Neuron (in vitro differentiated cells): Measurements from ENCODE around the gene HSPB8.

Experiments
- H2AFZ ChIP-seq: one replicate; pipeline ENCODE4 v1.6.1; 2013; ENCODE audit warnings: low read depth, mild to moderate bottlenecking, inconsistent platforms, low read length, moderate library complexity
- H3K27me3 ChIP-seq: one replicate; pipeline ENCODE4 v1.6.1; 2013; ENCODE audit warnings: low read length; ENCODE audit not compliant: insufficient read depth
- H3K36me3 ChIP-seq: one replicate; pipeline ENCODE4 v1.6.1; 2013; ENCODE audit warnings: low read length; ENCODE audit not compliant: insufficient read depth
- H3K4me1 ChIP-seq: one replicate; pipeline ENCODE4 v1.6.1; 2013; ENCODE audit warnings: low read length; ENCODE audit not compliant: insufficient read depth
- H3K4me3 ChIP-seq: 2 replicates; pipeline ENCODE4 v1.5.1; 2013; ENCODE audit warnings: mild to moderate bottlenecking, low read length, moderate library complexity
- H3K9me3 ChIP-seq: one replicate; pipeline ENCODE4 v1.6.1; 2013; ENCODE audit warnings: low read length

Gene HSPB8, protein sequence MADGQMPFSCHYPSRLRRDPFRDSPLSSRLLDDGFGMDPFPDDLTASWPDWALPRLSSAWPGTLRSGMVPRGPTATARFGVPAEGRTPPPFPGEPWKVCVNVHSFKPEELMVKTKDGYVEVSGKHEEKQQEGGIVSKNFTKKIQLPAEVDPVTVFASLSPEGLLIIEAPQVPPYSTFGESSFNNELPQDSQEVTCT

DNA sequence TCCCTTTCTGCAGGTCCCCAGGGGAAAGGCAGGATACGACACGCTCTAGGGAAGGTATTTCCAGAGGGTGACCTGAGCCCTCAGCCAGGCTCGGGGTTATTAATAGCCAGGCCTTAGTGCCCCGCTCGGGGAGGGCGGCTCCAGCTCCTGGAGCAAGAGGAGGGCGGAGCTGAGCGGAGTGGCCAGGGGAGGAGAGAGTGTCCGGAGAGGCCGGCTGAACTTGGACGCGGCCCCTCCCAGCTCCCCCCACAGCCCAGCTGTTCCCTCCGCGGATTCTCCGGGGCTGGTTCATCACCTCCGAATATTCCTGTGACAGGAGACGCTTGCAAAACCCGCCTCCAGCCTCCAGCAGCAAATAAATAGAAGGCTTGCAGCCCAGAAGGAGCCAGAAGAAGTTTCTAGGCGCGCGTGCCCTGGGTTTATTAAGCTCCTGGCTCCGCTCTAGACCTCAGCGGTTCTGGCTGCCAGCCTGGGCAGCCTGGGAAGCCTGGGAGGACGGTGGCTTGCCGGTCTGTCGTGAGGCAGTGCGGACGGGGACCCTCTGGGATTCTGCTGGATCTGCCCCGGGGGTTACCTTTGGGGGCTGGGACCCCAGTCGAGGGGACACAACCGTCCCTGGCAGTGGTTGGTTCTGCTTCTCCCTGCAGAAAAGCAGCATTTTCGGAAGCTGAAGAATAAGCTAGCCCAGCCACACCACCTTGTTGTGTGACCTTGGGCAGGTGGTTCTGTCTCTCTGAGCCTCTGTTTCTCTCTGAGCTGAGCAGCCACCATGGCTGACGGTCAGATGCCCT lies at the start of gene HSPB8:
Gene HSPB8, plus strand, starts transcription at position 388 of the 791 bp plus-strand sequence. Its CDS starts 382 bp downstream, at position 770.
- no peak within 1 kb of the TSS for H2AFZ ChIP-seq
- H3K4me1 ChIP-seq, result no peaks in the 10 kb centered on the region
- no peaks in the 10 kb centered on the region for H3K36me3 ChIP-seq
- H3K4me3 ChIP-seq, result no peak within 1 kb of the TSS
- peaks cover 9% of the 10 kb centered on the region for H3K27me3 ChIP-seq
- H3K9me3 ChIP-seq, result no peaks in the 10 kb centered on the region

DNA sequence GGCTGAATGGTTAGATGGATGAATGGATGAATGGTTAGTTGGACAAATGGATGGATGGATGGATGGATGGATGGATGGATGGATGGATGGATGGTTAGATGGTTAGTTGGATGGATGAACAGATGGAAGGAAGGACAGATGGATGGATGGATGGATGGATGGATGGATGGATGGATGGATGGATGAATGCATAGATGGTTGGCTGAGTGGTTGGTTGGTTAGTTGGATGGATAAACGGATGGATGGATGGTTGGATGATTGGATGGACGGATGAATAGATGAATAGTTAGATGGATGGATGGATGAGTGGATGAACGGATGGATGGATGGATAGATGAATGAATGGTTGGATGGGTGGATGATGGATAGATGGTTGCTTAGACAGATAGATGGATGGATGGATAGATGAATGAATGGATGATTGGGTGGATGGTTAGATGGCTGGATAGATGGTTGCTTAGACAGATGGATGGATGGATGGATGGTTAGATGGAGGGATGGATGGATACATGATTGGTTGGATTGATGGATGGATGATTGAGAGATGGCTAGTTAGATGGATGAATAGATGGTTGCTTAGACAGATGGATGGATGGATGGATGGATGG lies 48.8 kb upstream of the HSPB8 start:
- Histone ChIP-seq H3K4me1 (no peaks in the 10 kb centered on the region), H3K4me3 (no peak overlapping the region), H3K36me3 (peaks cover 2% of the 10 kb centered on the region), H3K27me3 (no peaks in the 10 kb centered on the region), H3K9me3 (no peaks in the 10 kb centered on the region), H2AFZ (no peak overlapping the region)

DNA sequence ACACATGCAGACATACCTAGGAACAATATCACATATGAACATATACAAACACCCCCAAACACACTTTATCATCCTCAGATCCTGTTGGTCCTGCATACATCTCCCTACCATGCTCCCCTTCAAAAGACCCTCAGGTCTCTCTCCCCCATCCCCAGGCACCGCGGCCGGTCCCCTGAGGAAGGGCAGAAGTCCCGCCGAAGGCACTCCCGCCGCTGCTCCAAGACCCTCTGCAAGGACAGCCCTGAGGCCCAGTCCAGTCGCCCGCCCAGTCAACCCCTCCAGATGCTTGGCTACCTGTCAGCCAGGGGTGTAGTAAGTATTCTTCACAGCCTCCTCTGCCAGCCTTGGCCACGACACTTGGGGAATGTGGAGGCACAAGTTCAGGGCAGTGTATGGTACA lies 48.2 kb upstream of the HSPB8 start:
- Histone ChIP-seq H3K4me1 (no peaks in the 10 kb centered on the region), H3K36me3 (peaks cover 2% of the 10 kb centered on the region), H3K9me3 (no peaks in the 10 kb centered on the region), H2AFZ (no peak overlapping the region), H3K27me3 (no peaks in the 10 kb centered on the region), H3K4me3 (no peak overlapping the region)

DNA sequence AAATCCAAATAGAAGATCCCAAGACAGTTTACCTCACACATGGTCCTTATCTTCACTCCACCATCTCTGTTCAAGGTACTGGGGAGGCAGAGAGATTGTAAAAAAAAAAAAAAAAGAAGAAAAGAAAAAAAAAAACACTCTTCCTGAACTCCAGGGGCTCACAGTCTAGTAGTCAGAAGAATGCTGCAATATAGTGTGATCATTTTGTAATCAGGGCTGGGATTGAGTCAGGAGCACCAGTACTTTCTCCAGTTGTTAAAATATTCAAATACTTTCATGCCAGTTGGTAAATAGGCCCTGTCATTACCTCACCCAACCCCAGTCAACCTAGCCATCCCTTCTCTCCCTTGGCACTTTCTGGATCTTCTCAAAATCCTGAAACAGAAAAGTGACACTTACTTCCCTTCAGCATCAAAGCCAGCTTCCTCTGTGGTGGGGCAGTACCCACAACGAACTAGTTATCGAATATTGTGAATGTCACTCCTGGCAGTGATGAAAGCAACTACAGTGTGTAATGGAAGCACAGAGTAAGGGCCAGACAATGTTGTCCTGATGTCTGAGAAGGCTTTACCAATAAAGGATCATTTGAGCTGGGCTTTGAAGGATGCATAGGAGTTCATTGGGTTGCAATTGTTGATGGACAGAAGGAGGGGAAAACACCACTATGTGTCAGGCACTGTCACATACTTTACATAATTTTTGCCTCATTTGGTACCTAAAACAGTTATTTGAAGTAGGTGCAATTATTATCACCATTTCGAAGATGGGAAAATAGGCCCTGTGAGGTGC lies 44.3 kb upstream of the HSPB8 start:
- H3K27me3 ChIP-seq, result no peaks in the 10 kb centered on the region
- peaks cover 2% of the 10 kb centered on the region for H3K36me3 ChIP-seq
- H3K4me3 ChIP-seq, result no peak overlapping the region
- H2AFZ ChIP-seq, result no peak overlapping the region
- no peaks in the 10 kb centered on the region for H3K9me3 ChIP-seq
- H3K4me1 ChIP-seq, result no peaks in the 10 kb centered on the region

DNA sequence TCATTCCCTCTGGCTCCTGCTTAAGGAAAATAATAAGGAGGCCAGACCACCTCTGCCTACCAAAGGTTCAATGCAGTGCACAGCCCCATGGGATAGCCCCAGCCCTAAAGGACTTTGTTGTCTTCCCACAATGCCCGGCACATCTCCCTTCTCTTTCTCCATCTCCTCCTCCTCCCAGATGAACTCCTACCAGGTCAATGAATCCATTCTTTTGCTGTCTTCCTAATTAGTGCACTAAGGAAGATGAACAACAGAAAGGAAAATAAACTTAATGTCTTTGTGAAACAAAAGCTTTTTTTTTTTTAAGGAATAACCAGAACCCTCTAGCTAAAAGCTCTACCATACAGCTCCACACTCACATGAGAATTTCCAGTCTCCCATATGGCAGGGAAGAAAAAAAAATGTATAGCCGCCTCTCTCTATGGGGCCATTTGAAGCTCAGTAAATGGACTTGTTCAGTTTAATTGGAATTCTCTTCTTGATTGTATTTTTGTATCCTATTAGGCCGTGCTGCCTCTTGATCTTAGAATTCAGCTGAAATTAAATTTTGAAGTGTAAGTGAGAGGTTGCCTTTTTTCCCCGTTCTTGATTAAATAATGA lies 41.8 kb upstream of the HSPB8 start:
- H3K4me3 ChIP-seq, result no peak overlapping the region
- H3K27me3 ChIP-seq, result no peaks in the 10 kb centered on the region
- no peak overlapping the region for H2AFZ ChIP-seq
- no peaks in the 10 kb centered on the region for H3K4me1 ChIP-seq
- H3K36me3 ChIP-seq, result no peaks in the 10 kb centered on the region
- no peaks in the 10 kb centered on the region for H3K9me3 ChIP-seq

DNA sequence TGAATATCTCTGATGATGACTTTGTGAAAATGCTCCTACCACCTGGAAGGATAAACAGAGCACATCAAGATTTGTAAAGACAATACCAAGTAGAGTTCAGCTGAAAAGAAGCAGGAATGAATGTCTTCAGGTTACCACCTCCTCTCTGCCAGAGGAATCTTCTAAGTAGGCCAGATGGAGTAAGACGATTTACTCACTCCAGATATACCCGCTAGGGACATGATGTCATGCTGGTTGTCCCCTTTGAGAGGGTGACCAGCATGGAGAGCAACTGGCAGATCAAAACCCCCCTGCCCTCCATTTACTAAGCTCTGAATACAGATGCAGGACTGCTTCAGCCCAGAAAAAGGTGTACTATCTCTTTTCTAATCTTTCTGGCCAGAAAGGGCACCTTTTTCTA lies 39.3 kb upstream of the HSPB8 start:
- Histone ChIP-seq H3K36me3 (no peaks in the 10 kb centered on the region), H3K4me1 (no peaks in the 10 kb centered on the region), H3K9me3 (no peaks in the 10 kb centered on the region), H3K4me3 (no peak overlapping the region), H2AFZ (no peak overlapping the region), H3K27me3 (no peaks in the 10 kb centered on the region)

DNA sequence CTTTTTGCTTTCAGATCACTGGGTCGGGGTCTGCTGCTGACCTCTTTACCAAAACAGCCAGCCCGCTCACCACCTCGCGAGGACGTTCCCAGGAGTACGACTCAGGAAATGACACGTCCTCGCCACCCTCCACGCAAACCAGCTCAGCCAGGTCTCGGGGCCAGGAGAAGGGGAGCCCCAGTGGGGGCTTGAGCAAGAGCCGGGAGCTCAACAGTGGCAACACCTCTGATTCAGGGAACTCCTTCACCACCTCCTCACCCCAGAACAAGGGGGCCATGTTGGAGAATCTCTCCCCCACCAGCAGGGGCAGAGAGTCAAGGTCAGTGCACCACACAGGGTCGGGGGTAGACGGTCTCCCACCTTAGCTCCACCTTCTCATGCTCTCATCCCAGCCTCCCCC lies 33.4 kb upstream of the HSPB8 start:
- H3K9me3 ChIP-seq, result no peaks in the 10 kb centered on the region
- H3K27me3 ChIP-seq, result no peaks in the 10 kb centered on the region
- no peak overlapping the region for H3K4me3 ChIP-seq
- H2AFZ ChIP-seq, result no peak overlapping the region
- H3K4me1 ChIP-seq, result no peaks in the 10 kb centered on the region
- no peaks in the 10 kb centered on the region for H3K36me3 ChIP-seq

DNA sequence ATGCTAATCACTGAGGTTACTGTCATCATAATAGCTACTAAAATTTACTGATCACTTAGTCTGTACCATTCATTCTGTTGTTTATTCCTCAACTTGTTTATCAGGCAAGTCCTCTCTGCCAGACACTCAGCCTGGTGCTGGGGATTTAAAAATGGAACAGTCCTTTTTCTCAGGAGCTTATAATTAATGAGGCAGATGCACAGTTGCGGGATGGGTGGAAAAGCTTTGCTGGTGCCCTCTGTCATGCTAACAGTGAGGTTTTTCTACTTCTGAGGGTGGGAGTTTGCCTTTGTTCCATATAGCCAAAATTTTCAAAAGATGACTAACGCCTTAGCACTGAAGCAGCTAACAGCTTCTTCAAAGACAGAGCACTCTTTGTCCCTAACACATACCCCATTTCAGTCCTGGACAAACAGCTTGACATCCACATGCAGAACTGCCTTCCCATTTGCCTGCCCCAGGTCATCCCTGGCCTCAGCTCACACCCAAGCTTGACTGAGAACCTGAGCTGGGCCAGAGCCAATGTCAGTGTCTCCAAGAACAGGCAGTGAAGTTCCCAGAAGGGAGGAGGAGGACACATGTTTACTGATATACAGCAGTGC lies 30.8 kb upstream of the HSPB8 start:
- Histone ChIP-seq H3K4me3 (no peak overlapping the region), H3K27me3 (no peaks in the 10 kb centered on the region), H3K4me1 (no peaks in the 10 kb centered on the region), H2AFZ (no peak overlapping the region), H3K9me3 (no peaks in the 10 kb centered on the region), H3K36me3 (no peaks in the 10 kb centered on the region)

DNA sequence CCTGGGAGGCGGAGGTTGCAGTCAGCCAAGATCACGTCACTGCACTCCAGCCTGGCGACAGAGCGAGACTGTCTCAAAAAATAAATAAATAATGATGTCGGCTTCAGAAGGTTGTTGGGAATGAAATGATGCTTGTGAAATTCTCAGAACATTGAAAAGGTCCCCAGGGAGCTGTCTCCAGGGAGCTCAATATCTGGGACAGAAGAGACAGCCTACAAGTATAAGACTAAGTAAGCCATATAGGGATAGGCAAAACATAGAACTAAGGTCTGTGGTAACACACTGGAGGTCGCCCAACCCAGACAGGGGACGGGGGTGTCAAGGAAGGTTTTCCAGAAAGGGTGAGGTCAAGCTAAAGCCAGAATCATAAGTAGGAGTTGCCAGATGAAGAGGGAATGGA lies 29.5 kb upstream of the HSPB8 start:
- no peaks in the 10 kb centered on the region for H3K27me3 ChIP-seq
- H3K4me3 ChIP-seq, result no peak overlapping the region
- no peaks in the 10 kb centered on the region for H3K4me1 ChIP-seq
- no peaks in the 10 kb centered on the region for H3K9me3 ChIP-seq
- no peaks in the 10 kb centered on the region for H3K36me3 ChIP-seq
- no peak overlapping the region for H2AFZ ChIP-seq

DNA sequence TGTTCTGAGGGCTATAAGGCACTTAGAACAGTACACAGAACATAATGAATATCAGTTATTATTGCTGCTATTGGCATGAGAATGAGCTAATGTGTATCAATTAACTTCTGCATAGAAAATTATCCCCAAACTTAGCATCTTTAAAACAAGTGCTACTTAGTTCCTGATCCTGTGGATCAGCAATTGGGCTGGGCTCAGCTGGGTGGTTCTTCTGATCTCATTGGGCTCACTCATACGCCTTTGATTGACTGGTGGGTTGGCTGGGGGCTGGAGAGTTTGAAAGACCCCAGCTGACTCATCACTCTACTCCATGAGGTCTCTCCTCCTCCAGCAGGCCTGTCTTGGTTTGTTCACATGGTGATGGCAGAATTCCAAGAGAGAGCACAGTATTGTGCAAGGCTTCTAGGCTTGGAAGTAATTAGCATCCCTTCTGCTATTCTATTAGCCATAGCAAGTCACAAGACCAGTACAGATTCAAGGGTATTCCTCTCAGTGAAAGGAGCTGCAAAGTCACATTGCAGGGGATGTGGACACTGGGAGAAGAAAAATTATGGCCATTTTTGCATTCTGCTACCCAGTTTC lies 27.2 kb upstream of the HSPB8 start:
- Histone ChIP-seq H3K4me3 (no peak overlapping the region), H2AFZ (no peak overlapping the region), H3K27me3 (no peaks in the 10 kb centered on the region), H3K9me3 (no peaks in the 10 kb centered on the region), H3K4me1 (no peaks in the 10 kb centered on the region), H3K36me3 (no peaks in the 10 kb centered on the region)

DNA sequence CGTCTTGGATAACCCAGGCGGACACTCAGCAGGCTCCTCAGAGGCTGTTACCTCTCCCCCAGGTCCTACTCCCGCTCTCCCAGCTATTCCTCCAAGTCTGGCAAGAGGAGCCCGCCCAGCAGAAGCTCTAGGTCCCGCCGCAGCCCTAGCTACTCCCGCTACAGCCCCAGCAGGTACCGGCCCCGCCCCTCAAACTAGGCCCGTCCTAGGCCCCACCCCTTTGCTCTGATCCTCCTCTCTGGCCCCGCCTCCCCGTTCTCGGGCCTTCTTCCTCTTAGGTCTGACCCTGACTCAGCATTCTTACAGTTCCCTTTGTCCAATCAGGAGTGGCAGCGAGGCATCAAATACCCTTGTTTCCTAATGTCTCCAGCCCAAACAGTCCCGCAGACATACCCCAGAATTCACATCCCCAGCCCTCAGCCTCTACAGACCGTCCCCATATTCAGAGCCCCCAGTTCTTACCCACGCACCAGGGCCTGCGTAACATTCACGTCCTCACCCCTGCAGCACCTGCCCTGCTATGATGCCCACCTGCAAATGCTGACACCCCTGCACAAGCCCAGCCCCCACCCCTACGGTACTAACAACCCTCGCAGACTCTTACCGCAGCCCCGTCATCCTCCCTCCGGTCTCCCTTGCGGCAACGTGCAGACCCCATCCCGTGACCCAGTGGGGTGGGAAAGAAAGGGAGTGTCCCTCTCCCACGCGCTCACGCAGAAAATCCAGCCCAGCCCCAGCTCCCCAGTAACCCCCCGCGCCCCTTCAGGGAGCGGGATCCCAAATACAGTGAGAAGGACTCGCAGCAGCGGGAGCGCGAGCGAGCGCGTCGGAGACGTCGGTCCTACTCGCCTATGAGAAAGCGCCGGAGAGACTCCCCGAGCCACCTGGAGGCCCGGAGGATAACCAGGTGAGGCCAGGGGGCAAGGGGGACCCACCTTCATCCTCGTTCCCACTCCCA lies 25.0 kb upstream of the HSPB8 start:
- Histone ChIP-seq H2AFZ (no peak overlapping the region), H3K9me3 (no peaks in the 10 kb centered on the region), H3K4me3 (no peak overlapping the region), H3K4me1 (no peaks in the 10 kb centered on the region), H3K27me3 (no peaks in the 10 kb centered on the region), H3K36me3 (no peaks in the 10 kb centered on the region)
